SHP77 (cell line): ENCODE data around the gene PSMA6.
A peak's percentile ranks its signal among the peaks of the same experiment; 100 is the strongest.
"Not testable (repeated sequence)": the region's sequence is repeated elsewhere in the genome, so short reads cannot be mapped to it uniquely, and the experiment has no call there.

Experiments used
- DNase-seq, 2 experiments: peaks; one replicate each; lab custom pipeline; 2025; lab: John Stamatoyannopoulos, UW

Gene PSMA6

GRCh38 chr14:35292051-35292769, at the start of gene PSMA6:
PSMA6 (plus strand) TSS chr14:35292382; CDS start chr14:35292477, 95 bp downstream.
- DNase-seq = peak; percentile 100

- no peak for DNase-seq
These were observed 49.4 kb upstream of the PSMA6 start for GRCh38 chr14:35242599-35243311.

- no peak for DNase-seq
These were observed 48.2 kb upstream of the PSMA6 start for GRCh38 chr14:35243956-35244355.

GRCh38 chr14:35244542-35244941, 47.6 kb upstream of the PSMA6 start:
- no peak for DNase-seq

GRCh38 chr14:35245051-35245450, 47.1 kb upstream of the PSMA6 start:
- DNase-seq = no peak

GRCh38 chr14:35247777-35248475, 44.3 kb upstream of the PSMA6 start:
- no peak for DNase-seq

- DNase-seq = no peak
These were observed 43.8 kb upstream of the PSMA6 start for GRCh38 chr14:35248476-35248788.

GRCh38 chr14:35250319-35250718, 41.9 kb upstream of the PSMA6 start:
- DNase-seq = no peak

GRCh38 chr14:35252451-35252868, 39.7 kb upstream of the PSMA6 start:
- DNase-seq = no peak

GRCh38 chr14:35253056-35253455, 39.1 kb upstream of the PSMA6 start:
- not testable (repeated sequence) for DNase-seq

GRCh38 chr14:35254034-35254622, 38.1 kb upstream of the PSMA6 start:
- not testable (repeated sequence) for DNase-seq

GRCh38 chr14:35254736-35255135, 37.4 kb upstream of the PSMA6 start:
- DNase-seq = no peak

- DNase-seq = no peak
These were observed 36.5 kb upstream of the PSMA6 start for GRCh38 chr14:35255711-35256110.

- no peak for DNase-seq
These were observed 34.4 kb upstream of the PSMA6 start for GRCh38 chr14:35257809-35258208.

GRCh38 chr14:35258420-35258819, 33.8 kb upstream of the PSMA6 start:
- no peak for DNase-seq

- no peak for DNase-seq
These were observed 30.4 kb upstream of the PSMA6 start for GRCh38 chr14:35261774-35262173.

GRCh38 chr14:35262436-35262835, 29.7 kb upstream of the PSMA6 start:
- no peak for DNase-seq

- DNase-seq = no peak
These were observed 23.2 kb upstream of the PSMA6 start for GRCh38 chr14:35268946-35269345.

- no peak for DNase-seq
These were observed 17.4 kb upstream of the PSMA6 start for GRCh38 chr14:35274805-35275204.

GRCh38 chr14:35277179-35277578, 15.0 kb upstream of the PSMA6 start:
- DNase-seq = no peak

- DNase-seq = no peak
These were observed 12.8 kb upstream of the PSMA6 start for GRCh38 chr14:35279369-35279768.

GRCh38 chr14:35281341-35281740, 10.8 kb upstream of the PSMA6 start:
- DNase-seq = no peak

- no peak for DNase-seq
These were observed 7.7 kb upstream of the PSMA6 start for GRCh38 chr14:35284506-35284905.
